H54 (cell line): ENCODE measurements around the gene PRR9.

Source experiments
- DNase-seq: peaks from one replicate; pipeline ENCODE4 v3.0.0; 2011; ENCODE audit warnings: low spot score, mixed read lengths; ENCODE audit not compliant: insufficient read length
- FAIRE-seq: peaks from 3 replicates; lab custom pipeline; 2011; peaks lifted over from hg19 to GRCh38; lab: Jason Lieb, UNC
- POLR2A ChIP-seq: IDR thresholded peaks from 2 replicates; pipeline ENCODE4 v1.6.1; 2011; ENCODE audit warnings: low read depth, mild to moderate bottlenecking, low read length

The PRR9 gene

DNA sequence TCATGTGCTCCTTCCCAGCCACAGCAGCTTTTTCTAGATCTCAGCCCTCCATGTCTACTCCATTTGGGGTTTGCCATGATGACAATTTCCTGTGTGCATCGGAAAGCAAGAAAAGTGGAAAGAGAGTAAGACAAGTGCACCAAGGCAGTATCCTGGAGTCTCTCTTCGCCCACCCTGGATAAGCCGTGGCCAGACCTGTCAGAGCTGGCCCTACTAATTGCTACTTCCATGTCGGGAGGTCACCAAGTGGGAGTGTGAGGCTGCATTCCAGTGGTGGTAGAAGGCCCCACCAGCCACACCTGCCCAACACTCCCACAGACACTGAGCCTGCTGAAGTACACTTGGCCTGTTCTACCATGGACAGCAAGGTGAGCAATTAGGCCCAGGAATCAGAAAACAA is 28.1 kb downstream of the PRR9 start:
- DNase-seq (no peak), FAIRE-seq (no peak)
- TF ChIP-seq POLR2A: no peak

DNA sequence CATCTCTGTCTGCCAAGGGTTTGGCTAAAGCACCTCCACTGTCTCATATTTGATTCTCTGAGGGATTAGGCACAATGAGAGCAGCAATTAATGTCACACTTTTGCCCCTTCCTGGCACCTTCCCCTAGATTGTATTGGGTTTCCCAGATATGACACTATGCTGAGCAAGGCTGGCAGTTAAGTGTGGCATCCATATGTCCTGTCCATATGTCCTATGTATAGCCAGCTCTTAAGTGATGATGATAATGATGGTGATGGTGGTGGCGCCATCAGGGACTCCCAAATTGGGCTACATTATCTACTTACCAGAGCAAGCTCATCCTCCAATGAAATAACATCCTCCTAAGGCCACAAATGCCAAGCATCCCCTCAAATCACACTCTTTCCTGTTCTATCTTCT is 28.6 kb downstream of the PRR9 start:
- no peak for TF ChIP-seq POLR2A
- no peak for FAIRE-seq
- DNase-seq: no peak

DNA sequence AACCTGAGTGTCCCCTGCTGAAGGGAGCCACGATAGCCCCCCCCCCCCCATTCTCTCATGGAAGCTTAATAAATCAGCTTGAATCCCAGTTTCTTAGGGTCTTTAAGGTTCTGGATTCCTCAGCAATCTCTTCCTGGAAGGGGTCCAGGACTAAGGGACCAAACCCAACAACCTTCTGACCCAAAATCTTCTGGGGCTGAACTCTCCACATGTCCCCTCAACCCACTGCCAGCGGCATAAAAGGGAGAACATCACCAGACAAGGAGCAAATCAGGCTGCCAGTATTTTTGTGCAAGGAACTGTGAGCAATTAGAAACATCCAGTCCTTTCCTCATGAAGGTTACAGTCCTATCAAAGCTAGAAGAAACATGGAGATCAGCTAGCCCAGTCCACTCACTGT is 29.4 kb downstream of the PRR9 start:
- no peak for TF ChIP-seq POLR2A

DNA sequence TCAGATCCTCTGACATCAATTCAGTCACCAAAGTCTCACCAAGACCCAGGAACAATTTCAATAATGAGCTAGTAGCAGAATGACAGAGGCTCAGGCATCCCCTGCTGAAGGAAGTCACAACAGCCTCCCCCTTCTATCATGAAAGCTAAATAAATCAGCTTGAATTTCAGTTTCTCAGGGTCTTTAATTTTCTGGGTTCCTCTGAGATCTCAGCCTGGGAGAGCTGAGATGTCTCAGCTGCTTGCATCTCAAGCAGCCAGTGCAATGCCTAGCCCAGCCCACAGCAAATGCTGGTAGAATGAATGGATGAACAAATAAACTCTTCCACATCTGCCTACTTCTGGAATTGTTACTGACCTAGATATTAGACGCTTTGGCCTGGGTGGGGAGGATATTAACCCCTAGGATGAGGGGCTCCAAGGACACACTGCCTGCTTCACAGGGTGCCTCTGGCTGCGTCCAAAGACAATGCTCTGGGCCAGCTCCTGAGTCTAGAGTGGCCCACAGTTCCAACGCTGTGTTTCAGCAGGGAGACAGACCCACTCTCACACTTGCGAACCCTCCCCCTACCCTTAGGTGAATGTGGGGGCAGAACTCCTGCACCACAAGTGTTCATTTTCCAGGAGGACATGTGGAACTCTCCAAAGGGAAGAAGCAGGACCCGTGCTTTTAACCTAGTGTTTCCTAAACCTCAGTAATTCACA is 30.9 kb downstream of the PRR9 start:
- DNase-seq: no peak

More for the DNA sequence above, 29.4 kb downstream of the PRR9 start:
- DNase-seq (no peak), FAIRE-seq (no peak)

DNA sequence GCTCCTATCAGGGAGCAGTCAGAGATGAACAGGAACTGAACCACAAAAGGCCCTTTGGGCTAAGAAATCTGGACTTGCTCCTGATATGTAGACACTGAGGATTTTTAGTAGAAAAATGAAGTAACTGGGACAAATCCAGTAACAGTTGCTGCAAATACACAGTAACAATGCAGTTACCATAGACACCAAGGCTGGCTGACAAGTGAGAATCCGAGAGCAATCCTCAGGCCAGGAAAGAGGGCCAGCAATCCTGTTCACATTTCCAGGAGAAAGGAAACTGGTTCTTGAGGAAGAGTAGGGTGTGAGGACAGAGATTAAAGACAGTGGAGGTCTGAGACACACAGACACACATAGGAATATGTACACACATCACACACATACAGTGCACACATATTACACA is 32.8 kb downstream of the PRR9 start:
- no peak for DNase-seq
- FAIRE-seq: no peak
- no peak for TF ChIP-seq POLR2A

More for the DNA sequence above, 30.9 kb downstream of the PRR9 start:
- FAIRE-seq: no peak
- TF ChIP-seq POLR2A: no peak

DNA sequence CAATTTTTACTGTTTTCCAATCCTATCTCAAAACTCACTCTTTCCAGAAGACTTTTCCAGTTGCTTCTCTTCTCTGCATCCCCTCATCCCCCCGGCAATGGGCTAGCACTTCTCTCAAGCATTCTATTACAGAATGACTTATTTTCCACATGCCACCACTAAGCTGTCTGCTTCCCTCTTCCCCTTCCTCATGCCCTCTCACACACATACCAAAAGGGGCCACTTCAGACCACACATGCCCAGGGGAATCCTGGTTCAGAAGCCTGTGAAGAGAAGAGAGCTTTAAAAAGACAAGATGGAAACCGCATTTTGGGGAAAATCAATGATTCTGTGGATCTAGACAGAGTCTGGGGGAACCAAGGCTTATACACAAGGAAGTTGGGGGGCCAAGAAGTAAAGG is 33.7 kb downstream of the PRR9 start:
- FAIRE-seq: no peak
- no peak for TF ChIP-seq POLR2A
- DNase-seq: no peak

DNA sequence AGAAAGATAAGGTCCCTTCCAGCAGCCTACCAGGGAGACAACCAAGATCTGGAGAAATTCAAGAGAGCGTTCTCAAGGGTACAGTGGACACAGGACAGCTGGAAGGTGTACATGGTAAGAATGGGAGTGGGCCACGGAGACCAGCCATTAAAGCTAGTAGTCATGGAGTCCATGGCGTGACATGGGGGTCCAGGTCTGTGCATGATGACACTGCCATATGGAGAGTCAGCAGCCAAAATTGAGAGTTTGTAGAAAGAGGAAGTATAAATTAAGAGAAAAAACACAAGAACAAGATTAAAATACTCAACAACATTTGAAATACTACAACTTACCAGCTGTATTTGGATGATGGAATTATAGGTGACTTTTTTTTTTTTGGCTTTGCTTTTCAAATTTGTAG is 34.2 kb downstream of the PRR9 start:
- no peak for FAIRE-seq
- no peak for DNase-seq
- no peak for TF ChIP-seq POLR2A

- DNase-seq: no peak
- no peak for FAIRE-seq
- TF ChIP-seq POLR2A: no peak
Measured at GRCh38 chr1:153251988-153252387, 34.6 kb downstream of the PRR9 start.

DNA sequence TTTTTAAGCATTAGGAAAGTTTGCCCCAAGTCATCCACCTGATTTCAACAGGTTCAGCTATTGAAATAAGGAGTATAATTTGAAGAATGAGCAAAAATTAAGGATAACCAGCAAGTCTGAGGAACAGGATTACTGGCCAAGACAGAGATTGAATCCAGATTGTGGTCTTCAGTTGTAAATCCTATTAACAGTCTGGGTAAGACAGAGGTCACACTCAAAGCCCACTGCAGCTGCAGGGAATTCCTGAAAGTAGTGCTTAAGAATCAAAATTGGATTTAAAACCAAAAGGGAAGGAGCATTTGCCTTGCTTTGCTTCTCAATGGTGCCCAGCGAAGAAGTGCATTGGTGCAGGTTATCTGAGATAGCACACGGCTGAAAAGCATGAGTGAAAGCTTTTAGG is 35.7 kb downstream of the PRR9 start:
- DNase-seq (no peak), FAIRE-seq (no peak)
- TF ChIP-seq POLR2A: no peak

GRCh38 chr1:153253693-153254092 is 36.3 kb downstream of the PRR9 start:
- FAIRE-seq: no peak
- TF ChIP-seq POLR2A: no peak

DNA sequence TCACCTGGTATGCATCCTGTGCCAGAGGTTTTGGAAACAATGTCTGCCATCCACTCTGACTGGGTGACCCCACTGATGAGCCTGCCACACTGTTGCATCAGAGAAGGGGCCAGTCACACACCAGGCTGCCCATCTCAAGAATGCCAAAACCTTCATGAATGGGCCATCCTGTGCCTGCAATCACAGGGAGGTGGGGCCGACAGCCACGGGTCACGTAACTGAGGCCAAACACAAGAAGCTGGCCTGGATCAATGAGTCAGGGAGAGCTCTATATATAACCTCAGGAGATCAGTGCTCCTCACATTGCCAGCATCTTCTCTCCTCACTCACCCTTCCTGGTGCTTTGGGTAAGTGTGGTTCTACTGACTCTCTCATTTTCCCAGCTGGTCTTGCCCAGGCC is 42.0 kb downstream of the PRR9 start, which contains the start of gene LORICRIN:
LORICRIN (plus strand) TSS at position 301 of the 400 bp plus-strand sequence. CDS start 1,263 bp downstream, outside the sequence.
- no peak for TF ChIP-seq POLR2A
- DNase-seq: no peak
- FAIRE-seq: no peak

More at GRCh38 chr1:153253693-153254092, 36.3 kb downstream of the PRR9 start:
- no peak for DNase-seq

GRCh38 chr1:153260585-153261280 is 43.3 kb downstream of the PRR9 start:
- TF ChIP-seq POLR2A: no peak
- DNase-seq: no peak
- FAIRE-seq: no peak

DNA sequence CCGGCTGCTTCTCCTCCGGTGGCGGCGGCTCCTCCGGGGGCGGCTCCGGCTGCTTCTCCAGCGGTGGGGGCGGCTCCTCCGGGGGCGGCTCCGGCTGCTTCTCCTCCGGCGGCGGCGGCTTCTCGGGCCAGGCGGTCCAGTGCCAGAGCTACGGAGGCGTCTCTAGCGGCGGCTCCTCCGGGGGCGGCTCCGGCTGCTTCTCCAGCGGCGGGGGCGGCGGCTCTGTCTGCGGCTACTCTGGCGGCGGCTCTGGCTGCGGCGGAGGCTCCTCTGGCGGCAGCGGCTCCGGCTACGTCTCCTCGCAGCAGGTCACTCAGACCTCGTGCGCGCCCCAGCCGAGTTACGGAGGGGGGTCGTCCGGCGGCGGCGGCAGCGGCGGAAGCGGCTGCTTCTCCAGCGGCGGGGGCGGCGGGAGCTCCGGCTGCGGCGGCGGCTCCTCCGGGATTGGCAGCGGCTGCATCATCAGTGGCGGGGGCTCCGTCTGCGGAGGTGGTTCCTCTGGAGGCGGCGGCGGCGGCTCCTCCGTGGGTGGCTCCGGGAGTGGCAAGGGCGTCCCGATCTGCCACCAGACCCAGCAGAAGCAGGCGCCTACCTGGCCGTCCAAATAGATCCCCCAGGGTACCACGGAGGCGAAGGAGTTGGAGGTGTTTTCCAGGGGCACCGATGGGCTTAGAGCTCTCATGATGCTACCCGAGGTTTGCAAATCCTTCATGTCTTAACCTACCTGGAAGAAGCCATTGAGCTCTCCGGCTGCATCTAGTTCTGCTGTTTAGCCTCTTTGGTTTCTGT is 44.1 kb downstream of the PRR9 start:
- FAIRE-seq (no peak), DNase-seq (no peak)

GRCh38 chr1:153262070-153262366 is 44.6 kb downstream of the PRR9 start:
- TF ChIP-seq POLR2A: no peak
- FAIRE-seq (no peak), DNase-seq (no peak)

More for the DNA sequence above, 44.1 kb downstream of the PRR9 start:
- TF ChIP-seq POLR2A: no peak
